ENCODE results near the gene GDI2. TPM values are rescaled to one million over a fixed set of nuclear protein-coding genes. Genes with fewer than 3 reads are reported as not detected.

Gene GDI2
- total RNA-seq, 1 donor from 2014 or later, result 164 TPM

DNA sequence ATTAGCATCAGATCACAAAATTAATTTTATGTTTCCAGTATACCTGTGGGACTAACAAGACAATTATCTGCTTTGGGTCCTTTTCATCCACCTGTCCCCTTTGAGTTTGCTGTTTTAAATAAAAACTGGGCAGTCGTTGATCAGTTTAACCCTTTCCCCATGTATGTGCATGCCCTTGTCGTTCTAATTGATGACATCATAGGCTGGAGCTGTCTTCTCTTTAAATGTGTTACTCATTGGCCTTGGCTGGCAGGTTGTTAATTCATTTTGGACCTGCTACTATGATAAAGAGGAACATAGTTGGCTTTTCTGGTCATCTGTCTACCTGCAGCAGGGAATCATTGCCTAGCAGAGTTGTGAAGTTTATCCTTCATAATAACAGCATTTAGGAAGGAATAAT lies 74.8 kb downstream of the GDI2 start:
- no peak for ATAC-seq

DNA sequence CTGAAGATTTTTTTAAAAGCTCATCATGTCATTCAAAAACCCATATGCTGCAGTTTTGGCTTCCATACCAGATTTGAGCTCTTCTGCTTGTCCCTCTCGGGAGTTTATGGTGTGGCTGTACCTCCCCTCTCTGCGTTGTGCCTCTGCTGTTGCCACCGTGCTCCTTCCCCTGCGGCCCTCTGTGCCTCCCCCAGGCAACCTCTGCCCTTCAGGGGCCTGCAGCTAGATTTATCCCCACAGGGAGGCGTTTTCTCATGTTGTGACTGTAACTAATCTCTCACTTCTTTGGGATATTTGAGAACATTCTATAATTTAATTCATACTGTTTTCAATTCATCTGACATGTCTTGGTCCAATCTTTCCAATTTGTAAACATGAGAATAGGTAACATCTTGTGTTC lies 75.9 kb downstream of the GDI2 start:
- no peak for ATAC-seq

DNA sequence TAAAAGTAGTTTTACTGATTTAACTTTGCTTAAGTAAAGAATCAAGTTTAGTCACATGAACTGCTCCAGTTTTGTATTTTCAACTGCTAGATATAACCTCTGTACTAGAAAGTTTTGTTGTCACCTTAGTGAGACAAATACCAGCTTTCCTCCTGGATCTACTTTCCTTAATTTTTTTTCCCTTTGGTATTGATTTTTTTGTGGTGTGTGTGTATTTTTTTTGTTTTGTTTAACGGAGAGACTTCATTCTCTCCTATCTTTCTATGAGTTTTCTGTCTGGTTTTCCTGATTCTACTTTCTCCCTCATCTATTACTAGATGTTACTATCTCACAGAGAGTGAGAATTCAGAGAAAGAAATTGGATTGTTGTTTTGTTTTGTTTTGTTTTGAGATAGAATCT lies 76.6 kb downstream of the GDI2 start:
- no peak for ATAC-seq

DNA sequence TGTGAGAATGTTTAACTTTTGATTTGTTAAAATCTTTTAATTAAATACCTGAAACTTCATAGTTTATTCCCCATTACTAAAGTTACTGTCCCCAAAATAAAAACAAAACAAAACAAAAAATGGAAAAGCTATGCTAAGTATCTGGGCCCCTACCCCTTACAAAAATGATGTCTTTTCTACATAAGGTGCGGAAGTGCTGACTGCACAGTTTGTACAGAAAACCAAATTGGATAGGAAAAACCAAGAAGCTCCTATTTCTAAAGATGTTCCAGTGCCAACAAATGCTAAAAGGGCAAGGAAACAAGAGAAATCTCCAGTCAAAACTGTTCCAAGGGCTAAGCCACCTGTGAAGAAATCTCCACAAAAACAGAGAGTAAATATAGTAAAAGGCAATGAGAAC lies 78.1 kb downstream of the GDI2 start:
- ATAC-seq, result no peak

DNA sequence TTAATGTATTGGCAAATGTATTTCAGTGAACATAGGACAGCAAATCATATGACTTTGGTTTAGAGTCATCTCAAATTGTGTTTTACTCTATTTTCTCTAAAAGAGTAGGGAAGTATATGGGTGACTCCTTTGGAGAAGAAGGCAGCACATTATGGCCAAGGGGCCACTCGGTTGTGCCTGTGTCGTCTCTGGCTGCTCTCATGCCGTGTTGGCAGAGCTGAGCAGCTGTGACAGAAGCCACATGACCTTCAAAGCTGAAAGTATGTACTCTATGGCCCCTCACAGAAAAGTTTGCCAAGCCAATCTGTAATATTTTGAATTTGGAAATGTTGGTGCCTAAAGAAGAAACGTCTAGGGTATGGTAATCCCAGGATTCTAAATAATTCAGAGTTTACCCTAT lies 81.1 kb downstream of the GDI2 start:
- no peak for ATAC-seq

DNA sequence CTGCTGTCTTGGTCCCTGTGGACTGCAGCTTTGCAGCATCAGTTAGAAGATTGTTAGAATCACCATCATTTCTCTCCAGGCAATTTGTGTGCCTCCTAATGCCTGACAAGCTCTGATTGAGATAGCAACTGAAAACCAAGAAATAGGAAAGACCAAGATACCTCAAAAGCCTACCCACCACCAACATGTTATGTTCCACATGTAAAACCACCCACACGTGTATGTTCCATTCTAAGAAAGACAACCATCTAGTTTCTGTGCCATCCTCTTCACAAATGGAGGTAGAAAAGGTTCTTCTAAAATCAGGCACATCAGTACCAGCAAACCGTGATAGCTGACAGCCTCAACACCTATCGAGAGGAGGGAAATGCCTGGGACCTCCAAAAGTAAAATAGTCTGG lies 81.7 kb downstream of the GDI2 start:
- ATAC-seq, result no peak

DNA sequence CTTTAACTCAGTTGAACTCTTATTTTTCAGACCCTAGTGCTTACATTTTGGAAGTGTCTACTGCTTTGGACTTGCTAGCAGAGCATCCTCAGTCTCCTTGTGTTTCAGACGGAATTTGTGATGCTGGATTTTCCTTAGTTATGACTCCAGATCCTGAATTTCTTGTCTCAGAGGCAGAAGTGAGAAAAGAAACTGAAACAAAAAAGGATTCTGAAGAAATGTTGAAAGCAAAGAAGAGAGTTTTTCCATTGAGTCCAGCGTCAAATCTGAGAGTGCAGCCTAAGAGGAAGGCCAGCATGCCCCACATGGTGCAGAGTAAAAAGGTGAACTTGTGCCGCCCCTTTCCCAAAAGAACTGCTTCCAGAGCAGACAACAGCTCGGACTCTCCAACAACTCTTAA lies 82.5 kb downstream of the GDI2 start:
- ATAC-seq, result no peak

DNA sequence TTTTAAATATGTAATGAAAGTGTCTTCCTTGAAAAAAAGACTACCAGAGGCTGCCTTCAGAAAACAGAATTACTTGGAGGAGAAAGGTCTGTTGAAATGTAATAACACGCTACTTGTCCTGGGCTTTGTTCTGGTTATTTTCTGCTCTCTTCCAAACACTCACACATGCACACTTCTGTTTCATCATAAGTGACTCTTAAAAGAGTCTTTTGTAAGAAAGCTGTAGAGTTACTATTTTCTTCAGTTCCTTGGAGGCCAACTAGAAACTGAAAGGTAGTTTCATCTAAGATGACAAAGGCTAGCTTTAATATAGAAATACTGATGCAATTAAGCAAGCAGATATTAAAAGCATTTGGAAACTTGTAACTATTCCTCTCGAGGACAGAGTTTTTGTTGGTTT lies 89.5 kb downstream of the GDI2 start:
- ATAC-seq, result no peak

DNA sequence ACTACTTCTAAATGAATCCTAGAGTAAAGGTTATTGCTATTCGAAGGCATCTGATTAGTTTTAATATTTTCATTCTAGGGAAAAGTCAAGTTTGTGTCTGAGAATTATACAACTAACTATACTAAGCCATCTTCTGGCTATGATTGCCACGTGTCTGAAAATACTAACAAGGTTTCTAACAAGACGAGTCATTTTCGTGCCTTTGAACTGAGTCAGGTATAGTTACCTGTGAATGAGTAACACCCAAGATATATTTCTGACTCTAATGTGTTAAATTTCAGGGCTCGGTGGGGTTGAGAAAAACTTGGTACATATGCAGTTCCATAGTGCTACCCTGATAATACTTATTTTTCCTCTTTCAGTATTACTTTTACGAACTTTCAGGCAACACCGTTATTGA lies 93.1 kb downstream of the GDI2 start:
- no peak for ATAC-seq

DNA sequence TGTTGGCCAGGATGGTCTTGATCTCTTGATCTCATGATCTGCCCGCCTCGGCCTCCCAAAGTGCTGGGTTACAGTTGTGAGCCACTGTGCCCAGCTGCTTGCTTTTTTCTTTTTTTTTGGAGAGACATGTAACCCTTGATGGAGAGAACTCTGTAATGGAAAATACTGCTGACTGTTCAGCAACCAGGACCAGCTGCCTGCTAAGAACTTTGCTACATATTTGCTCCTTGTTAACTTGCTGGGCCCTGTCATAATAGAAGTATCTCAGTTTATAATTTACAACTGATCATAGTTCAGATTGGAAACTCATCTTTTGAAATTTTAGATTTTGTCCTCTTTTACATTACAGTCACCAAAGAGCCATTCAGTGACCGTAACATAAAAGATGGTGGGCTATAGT lies 93.7 kb downstream of the GDI2 start:
- ATAC-seq, result no peak

Other genes with a start within 250 kb of the GDI2 start
- 15.3 TPM for gene ASB13, start 146.8 kb downstream of the GDI2 start, total RNA-seq
- 32.8 TPM for gene TASOR2, start 128.6 kb downstream of the GDI2 start, total RNA-seq
- 5.2 TPM for gene ANKRD16, start 76.5 kb upstream of the GDI2 start, total RNA-seq
- gene FBH1, start 76.8 kb upstream of the GDI2 start, total RNA-seq, result 35.3 TPM
- 5.2 TPM for gene IL15RA, start 164.1 kb upstream of the GDI2 start, total RNA-seq
- gene IL2RA, start 248.9 kb upstream of the GDI2 start, total RNA-seq, result 1.4 TPM